ENCODE data around the gene NCOA3.

- TF ChIP-seq, protein P1, sequence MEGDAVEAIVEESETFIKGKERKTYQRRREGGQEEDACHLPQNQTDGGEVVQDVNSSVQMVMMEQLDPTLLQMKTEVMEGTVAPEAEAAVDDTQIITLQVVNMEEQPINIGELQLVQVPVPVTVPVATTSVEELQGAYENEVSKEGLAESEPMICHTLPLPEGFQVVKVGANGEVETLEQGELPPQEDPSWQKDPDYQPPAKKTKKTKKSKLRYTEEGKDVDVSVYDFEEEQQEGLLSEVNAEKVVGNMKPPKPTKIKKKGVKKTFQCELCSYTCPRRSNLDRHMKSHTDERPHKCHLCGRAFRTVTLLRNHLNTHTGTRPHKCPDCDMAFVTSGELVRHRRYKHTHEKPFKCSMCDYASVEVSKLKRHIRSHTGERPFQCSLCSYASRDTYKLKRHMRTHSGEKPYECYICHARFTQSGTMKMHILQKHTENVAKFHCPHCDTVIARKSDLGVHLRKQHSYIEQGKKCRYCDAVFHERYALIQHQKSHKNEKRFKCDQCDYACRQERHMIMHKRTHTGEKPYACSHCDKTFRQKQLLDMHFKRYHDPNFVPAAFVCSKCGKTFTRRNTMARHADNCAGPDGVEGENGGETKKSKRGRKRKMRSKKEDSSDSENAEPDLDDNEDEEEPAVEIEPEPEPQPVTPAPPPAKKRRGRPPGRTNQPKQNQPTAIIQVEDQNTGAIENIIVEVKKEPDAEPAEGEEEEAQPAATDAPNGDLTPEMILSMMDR (conservative IDR thresholded peaks at IDR 0.05; ENCODE audit: low read depth, low read length), result no peak
- no peak for TF ChIP-seq EZH2phosphoT487 (IDR thresholded peaks at IDR 0.05; ENCODE audit: borderline replicate concordance, low read length)
These were observed 41.3 kb downstream of the NCOA3 start for GRCh38 chr20:47543006-47543431.
